ENCODE measurements around the gene SLC9C2. TPM values are rescaled to one million over a fixed set of nuclear protein-coding genes. Genes with fewer than 3 reads are reported as not detected.
"Not testable (repeated sequence)": the region's sequence is repeated elsewhere in the genome, so short reads cannot be mapped to it uniquely, and the experiment has no call there.

Gene SLC9C2
- total RNA-seq, 2 experiments from 2014 or later = not detected

DNA sequence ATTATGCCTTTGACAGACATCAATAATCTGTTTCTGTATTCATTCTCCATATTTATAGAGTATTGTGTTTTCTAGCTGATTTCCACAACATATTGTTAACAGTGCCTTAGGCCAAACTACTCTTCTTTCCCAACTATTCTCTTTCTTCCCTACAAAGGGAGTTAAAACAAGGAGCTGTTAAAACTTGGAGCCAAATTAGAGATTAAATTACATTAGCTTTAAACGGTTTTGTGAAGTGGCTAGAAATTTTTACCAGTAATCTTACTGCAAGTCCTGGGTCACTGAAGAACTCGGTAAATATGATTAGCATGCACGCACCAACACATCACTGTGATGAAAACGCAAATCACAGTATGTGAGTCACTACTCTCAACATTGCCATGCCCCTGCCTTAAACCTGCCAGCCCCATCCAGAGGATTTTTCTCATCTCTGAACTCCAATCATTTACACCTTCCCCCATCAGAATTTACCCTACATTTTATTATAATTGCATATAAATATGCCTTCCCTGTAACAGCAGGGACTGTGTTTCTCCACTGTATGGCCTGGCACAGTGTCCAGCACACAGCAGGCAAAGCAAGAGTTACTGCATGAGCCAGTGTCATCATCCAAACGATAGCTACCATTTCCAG lies 127.2 kb downstream of the SLC9C2 start:
- Mint-ChIP-seq H3K27ac (peak overlapping the region; percentile 90), H3K4me1 (ENCODE audit: low read depth) (peaks cover 50% of the 10 kb centered on the region), H3K36me3 (peaks cover 31% of the 10 kb centered on the region), H3K4me3 (peak overlapping the region; percentile 81), H3K9me3 (peaks cover 16% of the 10 kb centered on the region), H3K27me3 (no peaks in the 10 kb centered on the region)
- intact Hi-C loops (cut with micrococcal nuclease) = loop anchor here (1.0 to 10.0 kb wide), 4 partner anchors 44 to 1519 kb away; partner anchors contain the start of genes CACYBP, RABGAP1L and ZBTB37
- POLR2A ChIA-PET = interaction anchor here (0.7 to 2.7 kb wide), 4 partner anchors 239 to 943 kb away, joined by 3 to 15 read pairs (median 6); partner anchors contain the start of genes CENPL, DARS2, GAS5 and KLHL20
- CTCF ChIA-PET = interaction anchor here (0.6 to 7.4 kb wide), 5 partner anchors 45 to 1454 kb away, joined by 3 to 60 read pairs (median 8); partner anchors contain the start of genes CENPL, DARS2 and KLHL20
- DNase-seq = peak; percentile 49

DNA sequence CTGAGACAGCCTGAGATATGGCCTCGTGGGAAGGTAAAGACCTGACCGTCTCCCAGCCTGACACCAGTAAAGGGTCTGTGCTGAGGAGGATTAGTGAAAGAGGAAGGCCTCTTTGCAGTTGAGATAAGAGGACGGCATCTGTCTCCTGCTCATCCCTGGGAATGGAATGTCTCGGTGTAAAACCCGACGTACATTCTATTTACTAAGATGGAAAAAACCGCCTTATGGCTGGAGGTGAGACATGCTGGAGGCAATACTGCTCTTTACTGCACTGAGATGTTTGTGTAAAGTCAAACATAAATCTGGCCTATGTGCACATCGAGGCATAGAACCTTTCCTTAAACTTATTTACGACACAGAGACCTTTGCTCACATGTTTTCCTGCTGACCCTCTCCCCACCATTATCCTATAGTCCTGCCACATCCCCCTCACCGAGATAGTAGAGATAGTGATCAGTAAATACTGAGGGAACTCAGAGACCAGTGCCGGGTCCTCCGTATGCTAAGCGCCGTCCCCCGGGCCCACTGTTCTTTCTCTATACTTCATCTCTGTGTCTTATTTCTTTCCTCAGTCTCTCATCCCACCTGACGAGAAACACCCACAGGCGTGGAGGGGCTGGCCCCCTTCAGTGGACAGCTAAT lies 128.0 kb downstream of the SLC9C2 start:
- intact Hi-C loops (cut with micrococcal nuclease) = loop anchor here (10.0 kb wide), 2 partner anchors 680 to 1520 kb away; partner anchors contain the start of genes CACYBP and RABGAP1L
- DNase-seq, POLR2A ChIA-PET, H3K27ac Mint-ChIP-seq, H3K27me3 Mint-ChIP-seq: not testable (repeated sequence)
- H3K4me3 Mint-ChIP-seq = peak overlapping the region; percentile 34
- H3K4me1 Mint-ChIP-seq (ENCODE audit: low read depth) = peaks cover 46% of the 10 kb centered on the region
- peaks cover 24% of the 10 kb centered on the region for H3K9me3 Mint-ChIP-seq
- CTCF ChIA-PET = interaction anchor here (0.6 to 7.4 kb wide), 3 partner anchors 45 to 1455 kb away, joined by 3 to 60 read pairs (median 8); no protein-coding TSS in a partner anchor
- peaks cover 33% of the 10 kb centered on the region for H3K36me3 Mint-ChIP-seq

DNA sequence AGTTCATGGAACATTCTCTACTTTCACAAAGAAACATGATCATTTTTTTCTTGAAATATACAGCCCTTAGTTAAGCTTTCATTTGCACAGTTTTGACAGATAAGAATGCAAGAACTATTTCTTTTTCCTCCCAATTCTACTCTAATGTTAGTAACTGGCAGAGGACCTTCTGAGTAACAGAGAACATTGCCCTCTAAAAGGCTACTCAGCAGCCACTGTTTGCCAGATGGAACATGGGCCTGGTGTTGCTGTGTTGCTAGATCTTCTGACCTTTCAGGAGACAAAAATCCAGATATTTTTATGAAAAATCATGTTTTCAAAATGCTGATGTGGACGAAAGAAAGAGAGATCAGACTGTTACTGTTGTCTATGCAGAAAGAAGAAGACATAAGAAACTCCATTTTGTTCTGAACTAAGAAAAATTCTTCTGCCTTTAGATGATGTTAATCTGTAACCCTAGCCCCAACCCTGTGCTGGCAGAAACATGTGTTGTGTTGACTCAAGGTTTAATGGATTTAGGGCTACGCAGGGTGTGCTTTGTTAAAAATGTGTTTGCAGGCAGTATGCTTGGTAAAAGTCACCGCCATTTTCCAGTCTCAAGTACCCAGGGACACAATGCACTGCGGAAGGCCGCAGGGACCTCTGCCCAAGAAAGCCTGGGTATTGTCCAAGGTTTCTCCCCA lies 128.6 kb downstream of the SLC9C2 start:
- Mint-ChIP-seq H3K9me3 (peaks cover 28% of the 10 kb centered on the region), H3K27ac (no peak overlapping the region), H3K4me3 (peak overlapping the region; percentile 2), H3K4me1 (ENCODE audit: low read depth) (peaks cover 39% of the 10 kb centered on the region), H3K36me3 (peaks cover 32% of the 10 kb centered on the region), H3K27me3 (no peaks in the 10 kb centered on the region)
- CTCF ChIA-PET = no interaction called here
- POLR2A ChIA-PET = no interaction called here
- no peak for DNase-seq
- intact Hi-C loops (cut with micrococcal nuclease) = loop anchor here (10.0 kb wide), 2 partner anchors 681 to 1521 kb away; partner anchors contain the start of genes CACYBP and RABGAP1L

DNA sequence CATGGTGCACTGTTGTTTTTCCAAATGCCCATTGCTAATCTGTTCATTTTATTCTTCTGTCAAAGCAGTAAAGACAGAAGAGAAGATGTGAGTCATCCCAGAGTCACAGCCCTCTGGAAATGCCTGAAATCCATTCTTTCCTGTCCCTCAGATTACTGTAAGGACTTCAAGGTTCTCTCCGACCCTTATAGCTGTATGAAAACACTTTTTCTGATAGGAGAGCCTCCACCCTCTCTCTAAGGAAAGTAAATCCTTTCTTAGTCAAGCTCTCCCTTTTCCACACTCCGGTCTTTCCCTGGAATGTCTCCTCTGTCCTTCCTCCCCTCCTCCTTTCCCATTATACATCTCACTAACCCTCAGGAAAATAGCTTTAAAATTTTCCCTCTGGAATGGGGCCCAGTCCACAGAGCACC lies 129.3 kb downstream of the SLC9C2 start:
- Mint-ChIP-seq H3K27me3 (no peaks in the 10 kb centered on the region), H3K36me3 (peaks cover 38% of the 10 kb centered on the region), H3K9me3 (peaks cover 34% of the 10 kb centered on the region), H3K4me1 (ENCODE audit: low read depth) (peaks cover 35% of the 10 kb centered on the region), H3K4me3 (no peak overlapping the region), H3K27ac (no peak overlapping the region)
- ChIA-PET CTCF (interaction anchor here (0.8 kb wide), 1 partner anchor 43 kb away, joined by 3 read pairs; no protein-coding TSS in a partner anchor), POLR2A (no interaction called here)
- no peak for DNase-seq
- intact Hi-C loops (cut with micrococcal nuclease) = loop anchor here (10.0 kb wide), 2 partner anchors 681 to 1521 kb away; partner anchors contain the start of genes CACYBP and RABGAP1L

- no peak overlapping the region for H3K4me3 Mint-ChIP-seq
- H3K9me3 Mint-ChIP-seq = peaks cover 51% of the 10 kb centered on the region
- DNase-seq = no peak
- no peak overlapping the region for H3K27ac Mint-ChIP-seq
- POLR2A ChIA-PET = no interaction called here
- H3K27me3 Mint-ChIP-seq = no peaks in the 10 kb centered on the region
- H3K36me3 Mint-ChIP-seq = peaks cover 59% of the 10 kb centered on the region
- peaks cover 23% of the 10 kb centered on the region for H3K4me1 Mint-ChIP-seq (ENCODE audit: low read depth)
- CTCF ChIA-PET = no interaction called here
- intact Hi-C loops (cut with micrococcal nuclease) = loop anchor here (10.0 kb wide), 2 partner anchors 684 to 1524 kb away; partner anchors contain the start of genes CACYBP and RABGAP1L
These were observed 132.3 kb downstream of the SLC9C2 start for GRCh38 chr1:173470608-173471007.

DNA sequence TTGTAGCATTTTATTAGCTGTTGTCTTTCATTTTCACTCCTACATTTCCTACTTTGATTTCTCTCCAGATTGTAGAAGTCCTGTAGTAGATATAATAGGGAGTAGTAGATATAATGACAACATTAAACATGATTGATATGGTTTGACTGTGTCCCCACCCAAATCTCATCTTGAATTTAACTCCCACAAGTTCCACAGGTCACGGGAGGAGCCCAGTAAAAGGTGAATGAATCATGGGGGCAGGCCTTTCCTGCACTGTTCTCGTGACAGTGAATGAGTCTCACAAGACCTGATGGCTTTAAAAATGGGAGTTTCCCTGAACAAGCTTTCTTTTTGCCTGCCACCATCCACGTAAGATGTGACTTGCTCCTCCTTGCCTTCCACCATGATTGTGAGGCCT lies 133.2 kb downstream of the SLC9C2 start:
- ChIA-PET CTCF (no interaction called here), POLR2A (no interaction called here)
- H3K4me1 Mint-ChIP-seq (ENCODE audit: low read depth) = peaks cover 15% of the 10 kb centered on the region
- H3K27ac Mint-ChIP-seq = no peak overlapping the region
- H3K36me3 Mint-ChIP-seq = peaks cover 63% of the 10 kb centered on the region
- no peak for DNase-seq
- intact Hi-C loops (cut with micrococcal nuclease) = loop anchor here (10.0 kb wide), 2 partner anchors 685 to 1525 kb away; partner anchors contain the start of genes CACYBP and RABGAP1L
- H3K27me3 Mint-ChIP-seq = no peaks in the 10 kb centered on the region
- H3K4me3 Mint-ChIP-seq = no peak overlapping the region
- H3K9me3 Mint-ChIP-seq = peaks cover 53% of the 10 kb centered on the region

- Mint-ChIP-seq H3K4me3 (no peak overlapping the region), H3K27me3 (no peaks in the 10 kb centered on the region), H3K36me3 (peaks cover 71% of the 10 kb centered on the region), H3K4me1 (ENCODE audit: low read depth) (peaks cover 11% of the 10 kb centered on the region), H3K27ac (no peak overlapping the region), H3K9me3 (peaks cover 72% of the 10 kb centered on the region)
- ChIA-PET POLR2A (no interaction called here), CTCF (no interaction called here)
- no peak for DNase-seq
- intact Hi-C loops (cut with micrococcal nuclease) = no loop called here
These were observed 135.4 kb downstream of the SLC9C2 start for GRCh38 chr1:173467426-173467825.

DNA sequence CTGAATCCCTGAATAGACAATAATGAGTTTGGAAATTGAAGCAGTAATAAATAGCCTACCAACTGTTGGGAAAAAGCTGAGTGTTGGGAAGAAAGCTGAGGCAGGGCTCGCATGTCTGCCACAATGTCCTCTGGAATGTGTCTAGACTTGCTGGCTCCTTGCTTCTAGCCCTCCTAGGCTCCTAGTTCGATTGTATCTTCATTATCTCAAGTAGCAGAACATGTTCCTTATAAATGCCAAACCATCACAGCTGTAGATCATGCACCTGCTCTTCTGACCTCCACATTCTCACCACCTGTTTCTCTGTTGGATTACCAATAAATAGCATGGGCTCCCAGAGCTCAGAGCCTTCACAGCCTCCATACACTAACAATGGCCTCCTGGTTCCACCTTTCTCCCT lies 138.7 kb downstream of the SLC9C2 start:
- peaks cover 19% of the 10 kb centered on the region for H3K4me1 Mint-ChIP-seq (ENCODE audit: low read depth)
- POLR2A ChIA-PET; intact Hi-C loops (cut with micrococcal nuclease); H3K27me3 Mint-ChIP-seq; DNase-seq; H3K27ac Mint-ChIP-seq; CTCF ChIA-PET; H3K4me3 Mint-ChIP-seq: not testable (repeated sequence)
- H3K36me3 Mint-ChIP-seq = peaks cover 61% of the 10 kb centered on the region
- H3K9me3 Mint-ChIP-seq = peaks cover 44% of the 10 kb centered on the region

DNA sequence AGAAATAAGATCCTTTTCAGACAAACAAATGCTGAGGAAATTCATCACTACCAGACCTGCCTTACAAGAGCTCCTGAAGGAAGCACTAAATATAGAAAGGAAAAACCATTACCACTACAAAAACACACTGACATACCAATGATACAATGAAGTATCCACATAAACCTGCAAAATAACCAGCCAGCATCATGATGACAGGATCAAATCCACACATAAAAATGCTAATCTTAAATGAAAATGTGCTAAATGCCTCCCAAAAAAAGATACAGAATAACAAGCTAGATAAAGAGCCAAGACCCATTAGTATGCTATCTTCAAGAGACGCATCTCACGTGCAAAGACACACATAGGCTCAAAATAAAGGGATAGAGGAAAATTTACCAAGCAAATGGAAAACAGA lies 140.2 kb downstream of the SLC9C2 start:
- H3K27ac Mint-ChIP-seq; DNase-seq; H3K27me3 Mint-ChIP-seq; intact Hi-C loops (cut with micrococcal nuclease); CTCF ChIA-PET; POLR2A ChIA-PET; H3K4me3 Mint-ChIP-seq: not testable (repeated sequence)
- H3K36me3 Mint-ChIP-seq = peaks cover 56% of the 10 kb centered on the region
- H3K9me3 Mint-ChIP-seq = peaks cover 35% of the 10 kb centered on the region
- peaks cover 19% of the 10 kb centered on the region for H3K4me1 Mint-ChIP-seq (ENCODE audit: low read depth)

GRCh38 chr1:173459885-173460284 lies 143.0 kb downstream of the SLC9C2 start:
- H3K4me1 Mint-ChIP-seq (ENCODE audit: low read depth) = peaks cover 33% of the 10 kb centered on the region
- POLR2A ChIA-PET = no interaction called here

GRCh38 chr1:173454966-173455524 lies 147.8 kb downstream of the SLC9C2 start:
- Mint-ChIP-seq H3K9me3 (no peaks in the 10 kb centered on the region), H3K36me3 (peaks cover 25% of the 10 kb centered on the region), H3K27ac (no peak overlapping the region), H3K4me1 (ENCODE audit: low read depth) (peaks cover 28% of the 10 kb centered on the region), H3K27me3 (no peaks in the 10 kb centered on the region), H3K4me3 (no peak overlapping the region)
- DNase-seq = no peak
- intact Hi-C loops (cut with micrococcal nuclease) = no loop called here
- CTCF ChIA-PET = no interaction called here
- POLR2A ChIA-PET = interaction anchor here (0.6 to 0.8 kb wide), 2 partner anchors 22 to 351 kb away, joined by 3 to 4 read pairs; partner anchors contain the start of gene PRDX6

More at GRCh38 chr1:173459885-173460284, 143.0 kb downstream of the SLC9C2 start:
- Mint-ChIP-seq H3K4me3 (no peak overlapping the region), H3K36me3 (peaks cover 50% of the 10 kb centered on the region), H3K9me3 (peaks cover 20% of the 10 kb centered on the region), H3K27me3 (no peaks in the 10 kb centered on the region), H3K27ac (no peak overlapping the region)
- no peak for DNase-seq
- intact Hi-C loops (cut with micrococcal nuclease) = no loop called here
- CTCF ChIA-PET = no interaction called here

DNA sequence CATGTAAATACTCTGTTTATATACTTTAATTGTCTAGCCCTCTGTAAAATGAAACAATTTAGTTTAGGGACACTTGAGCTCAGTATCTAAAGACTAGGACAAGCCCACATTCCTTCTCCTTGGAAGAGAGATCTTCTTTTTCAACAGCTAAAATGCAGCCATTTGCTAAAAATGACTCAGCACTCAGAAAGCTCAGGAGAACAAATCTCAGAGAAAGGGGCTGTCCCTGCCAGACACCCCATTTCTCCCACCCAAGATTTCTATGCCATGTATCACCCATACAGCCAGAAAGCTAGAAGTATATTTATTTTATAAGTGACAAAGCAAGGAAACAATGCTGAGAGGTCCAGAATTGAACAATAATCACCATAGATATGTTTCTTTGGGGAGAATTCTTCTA lies 148.9 kb downstream of the SLC9C2 start:
- H3K4me3 Mint-ChIP-seq = no peak overlapping the region
- H3K27ac Mint-ChIP-seq = no peak overlapping the region
- POLR2A ChIA-PET = no interaction called here
- H3K36me3 Mint-ChIP-seq = peaks cover 23% of the 10 kb centered on the region
- intact Hi-C loops (cut with micrococcal nuclease) = no loop called here
- no peaks in the 10 kb centered on the region for H3K27me3 Mint-ChIP-seq
- no peak for DNase-seq
- peaks cover 22% of the 10 kb centered on the region for H3K4me1 Mint-ChIP-seq (ENCODE audit: low read depth)
- no peaks in the 10 kb centered on the region for H3K9me3 Mint-ChIP-seq
- CTCF ChIA-PET = no interaction called here

All from activated CD4-positive, alpha-beta memory T cell treated with anti-CD3 and anti-CD28 coated beads for 36 hours (primary cell).